CD4-positive, alpha-beta T cell treated with Interleukin-10 for 1 hour (primary cell): ENCODE data around the gene HLCS.

Experiments used
- DNase-seq: peaks from one replicate; pipeline ENCODE4 v3.0.0-alpha.2; 2020

The HLCS gene

DNA sequence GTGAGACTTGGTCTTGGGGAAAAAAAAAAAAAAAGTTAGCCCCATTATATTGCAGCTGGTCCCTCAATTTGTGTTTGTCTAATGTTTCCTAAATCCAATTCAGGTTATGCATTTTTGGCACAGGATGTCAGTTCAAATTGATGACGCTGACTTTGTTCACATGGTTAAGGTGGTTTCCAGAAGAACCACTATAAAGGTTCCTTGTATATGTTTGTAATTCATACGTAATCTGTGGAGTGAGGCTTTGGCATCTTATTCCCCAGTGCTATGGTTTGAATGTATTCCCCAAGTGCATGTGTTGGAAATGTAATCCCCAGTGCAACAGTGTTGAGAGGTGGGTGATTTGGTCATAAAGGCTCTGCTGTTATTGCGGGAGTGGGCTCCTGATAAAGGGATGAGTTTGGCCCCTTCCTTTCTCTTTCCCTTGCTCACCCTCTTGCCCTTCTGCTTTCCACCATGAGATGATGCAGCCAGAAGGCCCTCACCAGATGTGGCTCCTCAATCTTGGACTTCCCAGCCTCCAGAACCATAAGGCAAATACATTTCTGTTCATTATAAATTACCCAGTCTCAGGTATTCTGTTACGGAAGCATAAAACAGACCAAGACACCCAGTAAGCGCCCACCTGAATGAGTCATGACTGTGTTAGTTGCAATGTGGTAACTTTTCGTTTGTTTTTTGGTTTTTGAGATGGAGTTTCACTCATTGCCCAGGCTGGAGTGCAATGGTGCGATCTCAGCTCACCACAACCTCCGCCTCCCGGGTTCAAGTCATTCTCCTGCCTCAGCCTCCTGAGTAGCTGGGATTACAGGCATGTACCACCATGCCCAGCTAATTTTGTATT, 19.5 kb upstream of the HLCS start:
- DNase-seq, result peak; percentile 40

DNA sequence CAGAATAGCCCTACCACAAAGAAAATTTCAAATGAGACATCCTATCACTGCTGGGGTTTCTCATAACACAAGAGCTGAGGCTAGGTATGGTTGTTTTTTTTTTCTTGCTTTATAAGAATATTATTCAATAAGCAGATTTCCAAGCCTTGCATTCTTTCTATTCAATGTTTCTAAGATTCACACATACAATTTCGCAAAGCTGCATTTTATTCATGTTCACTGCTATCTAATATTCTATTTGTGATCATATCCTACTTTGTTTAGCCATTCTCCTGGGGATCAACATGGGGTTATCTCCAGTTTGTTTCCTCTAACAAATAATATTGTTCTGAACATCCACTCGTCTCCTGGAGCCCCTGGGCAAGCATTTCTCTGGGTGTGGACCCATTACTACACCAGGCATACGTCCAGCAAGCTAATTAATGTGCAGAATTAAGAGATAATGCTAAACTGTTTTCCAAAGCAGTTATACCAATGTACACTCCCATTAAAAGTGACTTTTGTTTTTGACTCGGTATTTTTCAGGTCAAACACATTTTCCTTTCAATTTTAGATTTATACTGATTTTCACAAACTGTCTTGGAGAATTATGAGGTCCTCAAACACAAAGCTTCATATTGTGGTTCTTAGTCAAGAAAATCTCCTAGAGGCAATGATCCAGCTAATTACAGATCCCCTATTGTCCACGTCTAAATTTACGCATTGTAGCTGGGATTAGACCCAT, 15.7 kb upstream of the HLCS start:
- no peak for DNase-seq

DNA sequence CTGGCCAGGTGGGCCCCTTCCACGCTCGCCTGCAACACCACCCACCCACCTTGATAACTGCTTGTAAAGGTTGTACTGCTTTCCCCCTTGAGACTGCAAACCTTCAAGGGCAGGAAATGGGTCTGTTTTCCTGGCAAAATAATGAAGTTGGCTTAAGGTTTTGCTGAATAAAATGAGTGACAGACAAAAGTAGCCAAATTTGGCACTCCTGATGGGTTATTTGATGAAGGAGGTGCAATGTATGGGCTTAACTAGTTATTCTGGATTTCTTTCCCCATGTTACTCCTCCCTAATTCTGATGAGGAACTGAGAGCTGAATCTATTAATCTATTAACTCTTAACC, 14.6 kb upstream of the HLCS start:
- DNase-seq, result no peak

DNA sequence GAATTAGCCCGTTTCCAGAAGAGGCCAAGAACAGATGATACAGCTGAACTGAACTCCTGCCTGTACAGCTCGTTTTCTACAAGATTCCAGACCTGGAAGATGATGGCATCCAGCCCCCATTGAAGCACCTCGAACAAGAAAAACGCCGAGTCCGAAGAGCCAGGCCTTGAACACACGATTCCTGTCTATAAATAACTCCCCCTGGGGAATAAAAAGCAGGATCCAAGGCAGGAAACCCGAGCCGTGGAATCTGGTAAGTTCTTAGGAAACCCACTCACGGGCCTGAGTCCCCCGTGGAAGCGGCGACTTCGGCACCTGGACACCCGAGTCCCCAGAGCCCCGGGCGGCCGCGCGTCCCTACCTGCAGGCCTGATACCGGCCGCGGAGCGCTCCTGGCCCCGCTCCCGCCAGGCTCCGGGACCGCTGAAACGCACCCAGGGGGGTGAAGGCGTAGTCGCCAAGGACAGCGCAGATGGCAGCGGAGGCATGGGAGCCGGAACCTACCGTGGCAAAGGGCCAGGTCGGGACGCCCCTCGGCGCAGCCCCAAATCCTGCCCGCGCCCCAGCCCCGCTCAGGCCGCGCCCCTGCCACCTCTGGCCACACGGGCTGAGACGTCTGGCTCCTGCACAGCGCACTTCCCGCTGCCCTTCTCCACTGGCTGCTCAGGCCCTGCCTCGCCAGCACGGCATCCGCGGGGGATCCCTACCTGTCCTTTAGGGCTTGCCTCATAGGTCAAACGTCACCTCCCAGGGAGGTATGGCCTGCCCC, 14.0 kb upstream of the HLCS start:
- no peak for DNase-seq

DNA sequence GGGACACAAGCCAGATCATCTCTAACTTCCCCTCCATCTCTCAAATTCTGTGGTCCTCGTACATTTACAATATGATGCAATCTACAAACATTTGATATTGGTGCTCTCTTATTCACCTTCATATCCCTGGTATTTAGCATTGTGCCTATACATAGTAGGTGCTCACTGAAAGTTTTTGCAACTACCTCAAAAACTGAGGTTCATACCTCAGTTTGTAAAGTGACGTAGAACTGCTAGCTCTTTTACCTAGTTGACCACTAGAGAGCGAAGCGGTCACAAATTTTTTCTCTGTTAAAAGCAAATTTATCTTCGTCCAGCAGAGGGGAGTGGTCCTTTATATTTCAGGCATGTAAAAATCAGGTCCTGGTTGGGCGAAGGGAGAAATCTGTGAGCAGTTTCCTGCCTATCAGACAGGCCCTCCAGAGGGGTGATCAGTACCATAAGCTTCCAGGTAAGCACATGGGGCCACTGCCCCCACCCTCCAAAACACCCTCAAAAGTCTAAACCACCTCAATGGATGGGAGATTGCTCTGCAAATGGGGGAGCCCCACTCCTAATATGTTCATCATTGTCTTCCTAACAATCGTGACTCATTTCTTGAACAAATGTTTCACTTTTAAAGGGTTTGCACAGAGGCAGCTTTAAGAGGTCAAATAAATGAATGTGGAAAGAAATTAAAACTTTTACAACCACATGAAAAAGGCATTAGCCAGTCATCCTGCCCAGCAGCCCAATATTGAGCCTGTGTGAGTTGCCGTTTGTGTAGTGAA, 10.6 kb upstream of the HLCS start:
- DNase-seq, result peak; percentile 62

DNA sequence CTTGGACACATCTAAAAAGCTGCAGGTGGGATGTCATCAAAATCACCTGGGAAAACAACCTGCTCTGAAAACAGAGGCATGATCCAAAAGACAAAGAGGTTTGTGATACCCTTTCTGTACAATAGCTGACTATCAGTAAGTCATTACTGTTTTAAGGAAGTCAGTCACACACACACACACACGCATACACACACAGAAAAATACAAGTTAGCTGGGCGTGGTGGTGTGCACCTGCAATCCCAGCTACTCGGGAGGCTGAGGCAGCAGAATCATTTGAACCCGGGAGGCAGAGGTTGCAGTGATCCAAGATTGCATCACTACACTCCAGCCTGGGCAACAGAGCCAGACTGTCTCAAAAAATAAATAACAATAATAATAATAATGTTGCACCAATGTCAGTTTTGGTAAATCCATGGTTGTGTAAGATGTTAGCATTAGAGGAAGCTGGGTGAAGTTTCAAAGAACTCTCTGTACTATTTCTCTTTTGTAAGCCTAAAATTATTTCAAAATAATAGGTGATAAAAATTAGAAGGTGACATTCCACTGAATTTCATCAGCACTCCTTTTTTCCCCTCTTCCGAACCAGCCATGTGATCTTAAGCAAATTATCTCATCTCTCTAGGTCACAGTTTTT, 9.9 kb upstream of the HLCS start:
- no peak for DNase-seq

DNA sequence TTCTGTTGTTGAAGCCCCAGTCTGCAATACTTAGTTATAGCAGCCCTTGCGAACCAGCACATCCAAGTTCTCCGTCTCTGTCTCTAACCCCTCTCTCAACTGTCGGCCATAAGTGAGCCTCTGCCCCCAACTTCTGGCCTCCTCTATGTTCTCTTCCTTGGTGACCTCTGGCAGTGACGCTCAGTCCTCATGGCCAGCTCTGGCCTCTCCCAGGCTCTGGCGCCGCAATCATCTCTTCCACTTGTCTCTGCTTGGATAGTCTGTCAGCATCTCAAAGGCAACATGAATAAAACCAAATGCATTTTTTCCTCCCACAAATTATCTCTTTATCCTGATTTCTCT, 8.4 kb upstream of the HLCS start:
- DNase-seq, result no peak

DNA sequence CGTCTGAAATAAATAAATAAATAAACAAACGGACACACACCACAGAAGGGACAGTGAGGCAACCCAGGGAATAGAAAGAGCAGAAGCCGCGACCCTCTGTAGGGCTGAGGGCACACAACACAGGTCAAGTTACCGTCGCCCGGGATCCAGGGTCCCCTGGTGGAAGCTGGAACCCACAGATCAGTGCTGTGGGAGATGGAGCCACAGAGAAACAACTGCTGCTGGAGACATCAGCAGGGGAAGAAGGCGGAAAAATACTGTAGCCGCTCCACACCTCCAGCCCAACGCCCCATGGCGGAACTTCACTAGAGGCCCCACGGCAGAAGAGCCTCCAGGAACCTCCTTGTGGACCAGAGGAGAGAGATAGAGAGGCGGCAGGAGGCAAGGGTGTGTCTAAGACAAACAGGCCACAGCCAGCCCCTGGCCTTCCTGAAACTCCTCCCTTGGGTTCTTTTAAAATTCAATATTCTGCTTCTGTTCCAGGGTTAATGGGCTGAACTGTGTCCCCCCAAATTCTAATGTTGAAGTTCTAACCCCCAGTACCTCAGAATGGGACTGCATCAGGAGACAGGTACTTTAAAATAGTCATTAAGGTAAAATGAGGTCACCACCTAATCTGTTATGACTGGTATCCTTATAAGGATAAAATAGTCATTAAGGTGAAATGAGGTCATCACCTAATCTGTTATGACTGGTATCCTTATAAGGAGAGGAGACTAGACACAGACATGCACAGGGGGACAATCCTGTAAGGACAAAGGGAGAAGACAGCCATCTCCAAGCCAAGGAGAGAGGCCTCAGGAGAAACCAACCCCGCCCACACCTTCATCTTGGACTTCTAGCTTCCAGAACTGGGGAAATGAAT, 7.7 kb upstream of the HLCS start:
- no peak for DNase-seq

DNA sequence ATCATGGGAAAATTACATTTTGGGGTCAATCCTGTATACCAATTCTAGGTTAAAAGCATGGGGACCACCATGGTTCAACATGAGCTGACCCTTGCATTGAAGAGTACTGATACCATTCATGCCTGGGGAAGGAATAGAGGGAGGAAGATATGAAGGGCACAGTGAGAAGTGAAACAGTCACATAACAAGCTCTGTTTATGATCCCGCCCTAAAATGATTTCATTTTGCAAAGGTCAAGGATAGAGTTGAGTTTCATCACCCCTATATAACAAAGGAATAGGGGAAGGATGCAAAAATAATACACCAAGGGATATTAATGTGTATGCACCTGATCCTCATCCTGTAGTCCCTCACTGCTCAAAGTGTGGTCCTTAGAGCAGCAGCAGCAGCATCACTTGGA, 2.5 kb upstream of the HLCS start:
- no peak for DNase-seq

DNA sequence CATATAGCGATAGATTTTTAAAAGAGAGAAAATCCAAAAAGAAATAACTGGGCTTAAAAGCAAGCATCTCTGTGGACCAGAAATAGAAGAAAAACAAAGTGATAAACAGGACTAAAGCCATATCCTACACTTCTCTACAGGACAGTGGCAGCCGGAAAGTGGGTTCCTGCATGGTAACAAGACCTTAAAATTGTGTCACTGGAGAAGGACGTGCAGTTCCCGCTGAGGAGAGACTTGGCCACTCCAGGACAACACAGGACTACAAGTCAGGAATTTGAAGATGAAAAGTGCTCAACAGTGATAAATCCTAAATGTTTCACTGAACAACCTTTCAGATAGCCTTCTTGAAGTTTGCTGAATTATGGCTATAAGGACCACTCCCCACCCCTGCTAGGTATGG, 1.9 kb upstream of the HLCS start:
- DNase-seq, result no peak

DNA sequence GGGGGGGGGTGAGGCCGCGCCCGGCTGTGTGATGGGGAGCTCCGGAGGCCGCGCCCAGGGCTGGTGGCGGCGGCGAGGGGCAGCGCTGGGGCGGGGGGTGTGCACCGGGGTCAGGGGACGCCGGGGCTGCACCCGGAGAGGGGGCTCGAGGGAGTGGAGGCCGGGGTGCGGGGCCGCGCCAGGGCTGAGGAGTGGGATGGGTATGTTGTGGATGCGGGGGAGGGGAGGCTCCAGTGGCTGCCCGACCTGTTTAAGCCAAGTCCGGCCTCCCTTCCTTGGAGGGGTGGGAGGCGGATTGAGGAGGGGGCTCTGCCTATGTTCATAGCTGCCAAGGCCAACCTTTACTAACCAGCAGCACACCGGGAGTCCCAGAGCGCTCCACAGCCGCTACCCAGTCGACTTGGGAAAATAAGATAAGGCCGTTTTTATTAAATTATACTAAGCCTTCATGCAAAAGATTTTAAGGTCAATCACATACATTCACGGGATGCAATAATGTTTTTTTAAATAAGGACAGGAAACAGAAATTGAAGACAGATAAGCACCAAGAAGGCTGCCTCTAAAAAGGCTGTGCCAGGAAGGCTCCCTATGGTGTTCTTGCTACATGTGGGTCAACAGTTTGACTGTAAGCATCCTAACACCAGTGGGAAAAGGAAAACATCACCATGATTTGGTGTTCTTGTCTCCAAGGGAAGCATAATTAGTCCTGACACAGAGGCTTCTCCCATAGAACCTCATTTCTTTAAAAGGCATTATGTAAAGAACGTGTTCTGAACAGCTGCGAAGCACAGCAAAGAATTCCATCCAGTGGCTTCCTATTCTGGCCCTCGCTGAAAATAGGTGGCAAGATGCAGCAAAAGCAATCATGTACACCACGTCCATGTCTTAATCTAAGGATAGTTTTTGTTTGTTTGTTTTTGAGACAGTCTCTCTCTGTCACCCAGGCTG, 626 bp upstream of the HLCS start:
- DNase-seq, result no peak

DNA sequence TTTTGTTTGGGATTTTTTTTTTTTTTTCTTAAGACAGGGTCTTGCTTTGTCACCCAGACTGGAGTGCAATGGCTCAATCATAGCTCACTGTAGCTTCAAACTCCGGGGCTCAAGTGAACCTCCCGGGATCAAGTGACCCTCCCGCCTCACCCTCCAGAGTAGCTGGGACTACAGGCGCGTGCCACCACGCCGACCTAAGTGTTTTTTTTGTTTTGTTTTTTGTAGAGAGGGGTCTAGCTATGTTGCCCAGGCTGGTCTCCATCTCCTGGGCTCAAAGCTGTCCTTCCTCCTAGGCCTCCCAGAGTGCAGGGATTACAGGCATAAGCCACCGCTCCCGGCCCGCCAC, 776 bp downstream of the HLCS start:
- DNase-seq, result no peak

DNA sequence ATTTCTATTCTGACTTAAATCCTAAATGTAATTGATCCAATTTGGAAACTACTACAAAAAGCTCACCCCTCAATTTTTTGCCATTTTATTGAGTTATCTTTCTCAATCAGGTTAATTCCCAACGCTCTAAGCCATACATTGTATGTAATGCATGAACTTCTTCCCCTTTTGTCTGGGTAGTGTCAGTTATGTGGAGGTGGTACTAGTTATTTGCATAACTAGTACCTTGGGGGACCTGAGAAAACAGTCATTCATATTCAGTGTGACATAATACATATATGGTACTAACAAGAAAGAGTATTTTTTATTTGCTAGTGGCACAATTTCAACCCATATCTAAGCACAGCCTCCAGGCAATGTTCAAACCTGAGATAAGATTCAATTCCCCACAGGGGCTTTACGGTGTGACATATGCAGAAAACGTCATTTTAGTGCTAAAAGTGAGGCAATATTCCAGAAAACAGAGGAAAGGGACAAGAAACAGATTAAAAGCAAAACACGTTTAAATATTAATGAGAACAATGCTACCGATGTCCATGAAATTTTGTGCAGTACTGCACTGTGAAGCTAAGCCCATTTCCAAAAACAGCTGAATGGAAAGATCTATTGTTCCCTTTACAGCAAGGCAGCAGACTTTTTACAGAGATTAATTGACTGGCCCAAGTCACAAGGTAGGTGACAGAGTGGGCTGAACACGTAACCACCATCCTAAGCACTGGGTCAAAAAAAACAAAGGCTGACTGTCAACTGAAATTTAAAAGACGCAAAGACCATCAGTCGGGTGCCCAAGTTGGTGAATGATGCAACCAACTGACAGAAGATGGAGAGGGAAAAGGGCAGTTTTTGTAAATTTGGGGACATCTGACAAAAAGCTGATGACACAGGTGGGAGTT, 1.4 kb downstream of the HLCS start:
- DNase-seq, result no peak

DNA sequence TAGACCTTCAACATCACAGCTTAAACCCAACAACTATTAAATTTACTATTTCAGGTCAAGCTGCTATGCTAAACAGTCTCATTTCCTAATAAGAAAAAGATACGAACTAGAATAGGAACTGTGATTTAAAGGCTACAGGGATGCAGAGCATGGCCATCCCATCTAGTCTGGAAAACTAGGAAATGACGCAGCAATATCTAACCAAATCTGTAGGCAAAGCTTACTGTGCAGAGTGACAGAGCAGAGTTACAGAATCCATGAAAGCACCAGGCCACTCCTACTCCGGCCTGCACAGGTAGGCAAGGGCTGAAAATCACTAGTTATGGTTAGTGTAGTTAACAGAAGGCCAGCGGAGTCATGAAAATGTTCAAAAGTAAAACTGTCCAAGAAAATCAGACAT, 2.1 kb downstream of the HLCS start:
- DNase-seq, result no peak

DNA sequence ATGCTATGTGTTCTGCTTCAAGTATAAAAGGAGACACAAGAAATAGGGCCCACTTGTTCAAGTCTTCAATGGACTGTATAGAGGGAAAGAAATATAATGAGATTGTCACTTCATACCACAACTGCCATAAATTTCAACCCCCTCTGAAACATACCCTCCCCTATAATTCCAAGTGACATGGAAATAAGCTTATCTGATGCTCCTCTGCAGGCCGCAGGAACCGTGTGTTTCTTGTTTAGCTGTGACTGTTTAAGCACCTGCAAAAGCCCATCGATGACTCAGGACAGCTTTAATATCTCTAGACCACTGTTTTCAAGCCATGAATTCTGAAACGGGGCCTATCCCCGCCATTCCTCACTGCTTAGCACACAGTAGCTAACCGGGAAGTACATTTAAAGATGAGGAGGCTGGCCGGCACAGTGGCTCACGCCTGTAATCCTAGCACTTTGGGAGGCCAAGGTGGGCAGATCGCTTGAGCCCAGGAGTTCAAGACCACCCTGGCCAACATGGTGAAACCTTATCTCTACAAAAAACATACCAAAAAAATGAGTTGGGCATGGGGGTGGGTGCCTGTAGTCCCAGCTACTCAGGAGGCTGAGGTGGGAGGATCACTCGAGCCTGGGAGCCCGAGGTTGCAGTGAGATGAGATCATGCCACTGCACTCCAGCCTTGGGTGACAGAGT, 4.2 kb downstream of the HLCS start:
- no peak for DNase-seq

DNA sequence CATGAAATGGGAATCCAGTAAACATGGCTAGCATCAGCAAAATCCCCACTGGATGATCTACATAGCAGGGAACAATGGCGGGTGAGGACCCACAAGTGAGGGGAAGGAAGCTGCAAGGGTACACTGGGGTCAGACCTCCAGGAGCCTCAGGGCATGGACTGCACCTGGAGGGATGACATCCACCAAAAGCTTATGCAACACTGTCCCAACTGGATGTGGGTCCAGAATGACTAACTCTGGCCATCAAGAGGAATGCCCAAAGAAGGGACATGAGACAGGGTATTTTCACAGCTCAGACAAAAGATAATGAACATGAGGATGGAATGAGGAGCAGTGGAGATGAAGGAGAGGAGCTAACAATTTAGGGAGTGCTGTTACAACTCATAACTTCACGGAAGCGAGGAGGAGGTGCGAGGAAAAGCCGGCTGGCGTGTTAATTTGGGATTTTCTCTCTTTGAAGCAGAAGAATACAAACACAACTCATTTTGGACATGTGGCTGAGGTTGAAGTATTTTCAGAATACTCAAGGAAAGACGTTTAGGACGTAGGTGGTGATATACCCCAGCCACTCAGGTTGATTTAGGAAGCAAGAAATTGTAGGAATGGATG, 5.7 kb downstream of the HLCS start:
- no peak for DNase-seq

DNA sequence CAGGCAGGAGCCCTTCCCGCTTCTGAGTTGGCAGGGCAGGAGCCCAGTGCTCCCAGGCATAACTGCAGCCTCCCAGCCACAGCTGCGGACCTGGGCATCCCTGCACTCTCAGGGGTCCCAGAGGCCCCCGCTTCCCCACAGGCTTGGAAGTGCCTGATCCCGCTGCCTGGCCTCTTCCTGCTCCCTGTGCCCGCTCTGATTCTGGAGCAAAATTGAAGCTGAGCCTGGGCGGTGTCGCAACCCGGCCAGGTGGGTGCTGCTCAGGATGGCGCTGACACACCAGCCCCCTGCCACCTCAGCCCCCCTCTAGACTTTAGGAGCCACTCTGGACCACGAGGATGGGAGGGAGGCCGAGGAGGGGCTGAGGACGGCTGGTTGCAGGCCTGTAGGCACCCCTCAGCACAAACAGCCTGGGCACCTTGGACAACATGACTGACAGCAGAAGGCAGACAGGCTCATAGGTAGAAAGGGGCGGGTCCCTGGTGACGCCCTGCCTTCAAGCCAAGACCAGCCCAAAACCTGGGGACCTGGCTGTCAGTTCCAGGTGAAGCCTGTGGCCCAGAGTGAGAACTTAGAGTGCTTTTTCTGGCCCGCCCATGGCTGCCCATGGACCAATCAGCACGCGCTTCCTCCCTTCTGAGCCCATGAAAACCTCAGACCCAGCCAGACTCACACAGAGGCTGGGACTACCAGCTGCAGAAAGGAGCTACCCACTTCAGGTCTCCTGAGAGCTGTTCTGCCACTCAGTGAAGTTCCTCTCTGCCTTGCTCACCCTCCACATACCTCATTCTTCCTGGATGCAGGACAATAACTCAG, 7.2 kb downstream of the HLCS start:
- no peak for DNase-seq

DNA sequence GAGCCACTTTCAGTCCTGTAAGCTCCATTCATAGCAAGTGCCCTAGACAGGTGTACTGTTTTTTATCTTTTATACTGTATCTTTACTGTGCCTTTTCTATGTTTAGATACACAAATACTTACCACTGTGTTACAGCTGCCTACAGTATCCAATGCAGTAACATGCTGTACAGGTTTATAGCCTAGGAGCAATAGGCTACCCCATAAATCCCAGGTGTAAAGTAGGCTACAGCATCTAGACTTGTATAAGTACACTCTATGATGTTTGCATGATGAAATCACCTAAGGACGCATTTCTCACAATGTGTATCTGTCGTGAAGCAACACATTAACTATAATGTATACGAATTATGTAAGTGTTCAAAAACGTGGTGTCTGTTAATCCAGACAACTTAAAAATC, 10.7 kb downstream of the HLCS start:
- DNase-seq, result no peak
